ENCODE data around the gene FTCDNL1. TPM values are rescaled to one million over a fixed set of nuclear protein-coding genes. Genes with fewer than 3 reads are reported as not detected.

Gene FTCDNL1
- total RNA-seq, 1 experiment from 2014 or later, result 2.0 TPM

DNA sequence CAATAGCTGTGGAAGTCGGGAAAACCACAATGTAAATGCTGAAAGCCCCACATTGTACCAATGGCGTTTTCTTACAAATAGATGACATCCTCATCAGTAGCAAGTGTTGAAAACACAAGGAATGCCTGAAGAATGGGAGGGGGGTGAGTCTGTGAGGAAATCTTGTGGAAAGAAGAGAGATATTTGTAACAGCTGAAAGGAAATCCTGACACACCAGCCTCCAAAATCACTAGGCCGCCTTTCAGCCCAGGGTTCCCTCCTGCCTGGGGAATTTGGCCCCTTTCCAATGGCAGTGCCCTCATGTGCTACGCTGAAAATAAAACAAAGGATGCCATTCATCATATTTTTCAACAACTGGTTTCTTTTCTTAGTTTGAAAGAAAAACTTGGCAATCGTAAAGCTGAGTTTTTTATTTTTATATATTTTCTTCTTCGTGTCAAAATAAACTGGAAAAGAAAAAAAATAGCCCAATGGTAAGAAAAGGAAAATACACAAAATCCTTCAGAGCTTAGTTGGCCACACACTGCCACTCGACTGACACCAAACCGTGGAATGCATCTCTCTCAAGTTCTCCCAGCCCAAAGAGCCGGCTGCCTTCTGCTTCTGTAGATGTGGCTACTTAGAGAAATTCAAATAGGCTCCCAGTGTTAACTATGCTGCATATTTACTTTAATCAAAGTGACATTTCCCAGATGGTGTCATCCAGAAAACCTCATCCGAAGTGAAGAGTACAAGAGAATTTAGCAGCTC lies 52.0 kb downstream of the FTCDNL1 start:
- H3K4me3 Mint-ChIP-seq, result no peak overlapping the region
- H3T11ph ChIP-seq (ENCODE audit: low read length), result no peak overlapping the region

More for the DNA sequence above, 52.0 kb downstream of the FTCDNL1 start:
- H4K91ac ChIP-seq (ENCODE audit: insufficient read length, low read depth, low read length), result no peak overlapping the region
- no peak for DNase-seq
- no peak overlapping the region for H2BK120ac ChIP-seq (ENCODE audit: low read depth, low read length, poor library complexity, severe bottlenecking)
- no peak overlapping the region for H3K9ac ChIP-seq (ENCODE audit: extremely low read depth, insufficient read length, low read length)
- H3K14ac ChIP-seq (ENCODE audit: insufficient read depth, low read length), result no peak overlapping the region
- no peak overlapping the region for H2BK12ac ChIP-seq (ENCODE audit: insufficient read length, low read depth, low read length)
- WGBS (ENCODE audit: extremely low coverage, insufficient read length, low lambda C conversion rate), result no CpG with 5 or more reads among the region's 10 CpGs
- H3K79me2 ChIP-seq (ENCODE audit: insufficient read depth, low read length), result no peaks in the 10 kb centered on the region
- Mint-ChIP-seq H3K4me1 (peaks cover 16 to 20% of the 10 kb centered on the region in 2 experiments), H3K36me3 (ENCODE audit: insufficient read depth in 1 of 3, low read depth in 3 of 3) (no peaks in the 10 kb centered on the region), H3K9me3 (no peaks in the 10 kb centered on the region), H3K27ac (no peak overlapping the region), H3K27me3 (ENCODE audit: low read depth) (no peaks in the 10 kb centered on the region)
- H3K4ac ChIP-seq (ENCODE audit: low read depth, low read length), result no peak overlapping the region
- H4K20me1 ChIP-seq (ENCODE audit: control insufficient read depth, insufficient read depth, insufficient read length), result no peaks in the 10 kb centered on the region
- H2AK5ac ChIP-seq (ENCODE audit: insufficient read length, low read length), result no peak overlapping the region
- no peak overlapping the region for H3K4me2 ChIP-seq (ENCODE audit: insufficient read depth, insufficient read length, low read length)
- H3K56ac ChIP-seq (ENCODE audit: insufficient read length, low read depth, low read length), result no peak overlapping the region
- no peaks in the 10 kb centered on the region for H3K27me3 ChIP-seq (ENCODE audit: insufficient read depth, low read length)
- H3K23ac ChIP-seq (ENCODE audit: insufficient read length, low read depth, low read length), result no peak overlapping the region
- no peak overlapping the region for H4K5ac ChIP-seq (ENCODE audit: insufficient read length, low read depth, low read length)
- H3K27ac ChIP-seq (ENCODE audit: insufficient read length, low read depth, low read length), result no peak overlapping the region
- TF ChIP-seq, protein P1, sequence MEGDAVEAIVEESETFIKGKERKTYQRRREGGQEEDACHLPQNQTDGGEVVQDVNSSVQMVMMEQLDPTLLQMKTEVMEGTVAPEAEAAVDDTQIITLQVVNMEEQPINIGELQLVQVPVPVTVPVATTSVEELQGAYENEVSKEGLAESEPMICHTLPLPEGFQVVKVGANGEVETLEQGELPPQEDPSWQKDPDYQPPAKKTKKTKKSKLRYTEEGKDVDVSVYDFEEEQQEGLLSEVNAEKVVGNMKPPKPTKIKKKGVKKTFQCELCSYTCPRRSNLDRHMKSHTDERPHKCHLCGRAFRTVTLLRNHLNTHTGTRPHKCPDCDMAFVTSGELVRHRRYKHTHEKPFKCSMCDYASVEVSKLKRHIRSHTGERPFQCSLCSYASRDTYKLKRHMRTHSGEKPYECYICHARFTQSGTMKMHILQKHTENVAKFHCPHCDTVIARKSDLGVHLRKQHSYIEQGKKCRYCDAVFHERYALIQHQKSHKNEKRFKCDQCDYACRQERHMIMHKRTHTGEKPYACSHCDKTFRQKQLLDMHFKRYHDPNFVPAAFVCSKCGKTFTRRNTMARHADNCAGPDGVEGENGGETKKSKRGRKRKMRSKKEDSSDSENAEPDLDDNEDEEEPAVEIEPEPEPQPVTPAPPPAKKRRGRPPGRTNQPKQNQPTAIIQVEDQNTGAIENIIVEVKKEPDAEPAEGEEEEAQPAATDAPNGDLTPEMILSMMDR (conservative IDR thresholded peaks at IDR 0.05), result no peak
- no peaks in the 10 kb centered on the region; the same call in 1 of the 2 replicates for H3K4me1 ChIP-seq (ENCODE audit: insufficient read depth, low read length)
- H3K9me3 ChIP-seq (ENCODE audit: control insufficient read depth, low read depth, low read length), result no peaks in the 10 kb centered on the region
- no peaks in the 10 kb centered on the region for H3K23me2 ChIP-seq (ENCODE audit: insufficient read length, low read depth, low read length, poor library complexity, severe bottlenecking)
- no peak overlapping the region for H2AFZ ChIP-seq (ENCODE audit: low read length)
- no peak overlapping the region for H4K8ac ChIP-seq (replicated peaks; ENCODE audit: insufficient read length, low read depth, low read length)
- no peak overlapping the region for H2BK15ac ChIP-seq (ENCODE audit: low read depth, low read length)
- no peak overlapping the region for H2BK20ac ChIP-seq (ENCODE audit: low read depth, low read length, poor library complexity, severe bottlenecking)
- no peak overlapping the region for H3K18ac ChIP-seq (ENCODE audit: insufficient read length, low read depth, low read length)
- no peaks in the 10 kb centered on the region for H3K79me1 ChIP-seq (ENCODE audit: insufficient read depth, low read depth, low read length, poor library complexity, severe bottlenecking)
- H2BK5ac ChIP-seq (ENCODE audit: insufficient read length, low read length), result no peak overlapping the region

Data from H9 (cell line).